Measurements from ENCODE around the gene PLD5.
"Not testable (repeated sequence)": the region's sequence is repeated elsewhere in the genome, so short reads cannot be mapped to it uniquely, and the experiment has no call there.

- TF ChIP-seq REST (IDR thresholded peaks at IDR 0.05; ENCODE audit: insufficient read depth in 1 of 2, low read depth in 2 of 2, low read length in 1 of 2); POLR2AphosphoS5 (IDR thresholded peaks at IDR 0.05; ENCODE audit: low read depth, low read length); SIN3A (IDR thresholded peaks at IDR 0.05; ENCODE audit: borderline replicate concordance, insufficient read depth, low read depth, low read length): not testable (repeated sequence)
- TF ChIP-seq, protein P1, sequence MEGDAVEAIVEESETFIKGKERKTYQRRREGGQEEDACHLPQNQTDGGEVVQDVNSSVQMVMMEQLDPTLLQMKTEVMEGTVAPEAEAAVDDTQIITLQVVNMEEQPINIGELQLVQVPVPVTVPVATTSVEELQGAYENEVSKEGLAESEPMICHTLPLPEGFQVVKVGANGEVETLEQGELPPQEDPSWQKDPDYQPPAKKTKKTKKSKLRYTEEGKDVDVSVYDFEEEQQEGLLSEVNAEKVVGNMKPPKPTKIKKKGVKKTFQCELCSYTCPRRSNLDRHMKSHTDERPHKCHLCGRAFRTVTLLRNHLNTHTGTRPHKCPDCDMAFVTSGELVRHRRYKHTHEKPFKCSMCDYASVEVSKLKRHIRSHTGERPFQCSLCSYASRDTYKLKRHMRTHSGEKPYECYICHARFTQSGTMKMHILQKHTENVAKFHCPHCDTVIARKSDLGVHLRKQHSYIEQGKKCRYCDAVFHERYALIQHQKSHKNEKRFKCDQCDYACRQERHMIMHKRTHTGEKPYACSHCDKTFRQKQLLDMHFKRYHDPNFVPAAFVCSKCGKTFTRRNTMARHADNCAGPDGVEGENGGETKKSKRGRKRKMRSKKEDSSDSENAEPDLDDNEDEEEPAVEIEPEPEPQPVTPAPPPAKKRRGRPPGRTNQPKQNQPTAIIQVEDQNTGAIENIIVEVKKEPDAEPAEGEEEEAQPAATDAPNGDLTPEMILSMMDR (IDR thresholded peaks at IDR 0.05), result not testable (repeated sequence)
These were observed 210.3 kb downstream of the PLD5 start for GRCh38 chr1:242314085-242314649.

Data from Panc1 (cell line).